HAP-1 (cell line): ENCODE data around the gene THOC5.
"Not testable (repeated sequence)": the region's sequence is repeated elsewhere in the genome, so short reads cannot be mapped to it uniquely, and the experiment has no call there.

ENCODE experiments used
- DNase-seq, 2 experiments: peaks; one replicate each; pipeline ENCODE4 v3.0.0-alpha.2; 2016 to 2020; ENCODE audit warnings: low spot score in 2 of 2
- H3K27me3 ChIP-seq: fragments of 250-450 bp; sonication (Bioruptor Pico); 2 replicates; pipeline ENCODE4 v1.5.1; 2020; ENCODE audit warnings: low read depth, mild to moderate bottlenecking, moderate library complexity
- H3K36me3 ChIP-seq: fragments of 250-450 bp; sonication (Bioruptor Pico); replicated peaks from 2 replicates; pipeline ENCODE4 v1.5.1; 2020; ENCODE audit warnings: mild to moderate bottlenecking
- H3K4me1 ChIP-seq: fragments of 250-450 bp; sonication (Bioruptor Pico); 2 replicates; pipeline ENCODE4 v1.5.1; 2020; ENCODE audit warnings: mild to moderate bottlenecking
- H3K4me3 ChIP-seq: fragments of 250-450 bp; sonication (Bioruptor Pico); 2 replicates; pipeline ENCODE4 v1.5.1; 2020; ENCODE audit warnings: mild to moderate bottlenecking, moderate library complexity
- H3K9me3 ChIP-seq: fragments of 250-450 bp; sonication (Bioruptor Pico); 2 replicates; pipeline ENCODE4 v1.5.1; 2020; ENCODE audit warnings: mild to moderate bottlenecking, moderate library complexity
- in situ Hi-C: fragments of 300-500 bp; cut with MboI; formaldehyde crosslinking; loops from 3 replicates; pipeline ENCODE4 v1.14.3; 2020; ENCODE audit warnings: low sequenced_read_pairs, inconsistent platforms, mixed read lengths

THOC5 gene

DNA sequence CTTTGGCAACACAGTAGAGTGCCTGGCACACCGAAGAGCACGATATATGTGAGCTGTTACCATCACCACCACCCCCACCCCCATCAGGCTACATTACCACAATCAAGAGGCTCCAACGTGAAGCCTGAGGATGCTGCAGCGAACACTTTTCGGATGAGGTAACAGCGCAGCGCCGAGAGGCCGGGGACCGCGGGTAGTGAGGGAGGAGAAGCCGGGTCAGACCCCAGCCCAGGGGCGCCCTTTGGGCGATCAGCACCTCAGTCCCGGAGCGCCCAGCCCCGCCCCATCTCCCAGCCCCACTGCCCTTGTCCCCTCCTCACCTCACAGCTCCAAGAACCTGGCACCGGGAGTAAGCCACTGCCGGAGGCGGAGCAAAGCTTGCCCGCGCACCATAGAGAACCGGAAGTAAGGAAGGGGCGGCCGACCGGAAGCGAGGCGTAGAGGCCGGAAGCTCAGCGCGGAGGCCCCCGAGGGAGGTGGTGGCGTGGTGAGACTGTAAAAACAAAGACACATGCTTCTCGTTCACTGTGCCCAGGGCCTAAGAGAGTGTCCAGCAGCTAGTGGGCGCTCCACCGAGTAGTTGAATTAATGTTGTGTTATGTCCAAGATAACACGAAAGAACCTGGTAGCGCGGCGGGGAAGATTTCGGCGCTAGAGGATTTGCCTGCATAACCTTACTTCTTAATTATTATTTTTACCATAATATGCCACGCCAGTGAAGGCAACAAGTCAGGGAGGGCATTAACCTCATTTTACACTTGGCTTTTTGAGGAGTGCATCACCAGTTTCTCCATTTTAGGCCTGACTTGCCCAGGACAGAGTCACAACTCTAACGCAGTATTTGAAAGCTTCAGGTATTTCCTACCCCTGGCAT is at the start of gene THOC5:
TSS of gene THOC5 (minus strand) at position 407 of the 874 bp plus-strand sequence. CDS start 4,610 bp downstream, outside the sequence.
- Histone ChIP-seq H3K4me3 (peak within 1 kb of the TSS; percentile 87), H3K4me1 (peaks cover 4% of the 10 kb centered on the region), H3K9me3 (no peaks in the 10 kb centered on the region), H3K36me3 (peaks cover 49% of the 10 kb centered on the region), H3K27me3 (no peaks in the 10 kb centered on the region)
- peak; percentile 96 to 97 for DNase-seq
- in situ Hi-C loops: no loop called here

DNA sequence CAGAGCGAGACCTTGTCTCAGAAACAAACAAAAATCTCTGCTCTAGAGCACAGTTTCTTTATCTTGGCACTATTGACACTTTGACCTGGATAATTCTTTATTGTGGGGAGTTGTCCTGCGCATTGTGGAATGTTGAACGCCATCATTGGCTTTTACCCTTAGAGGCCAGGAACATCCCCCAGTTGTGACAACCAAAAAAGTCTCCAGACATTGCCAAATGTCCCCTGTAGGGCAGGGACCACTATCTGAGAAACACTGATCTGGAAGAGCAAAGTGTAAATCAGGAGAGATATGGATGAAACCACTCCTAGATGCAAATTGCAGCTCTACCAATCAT is 45.1 kb upstream of the THOC5 start:
- Histone ChIP-seq H3K4me3 (no peak overlapping the region), H3K9me3 (no peaks in the 10 kb centered on the region), H3K36me3 (no peaks in the 10 kb centered on the region), H3K27me3 (no peaks in the 10 kb centered on the region), H3K4me1 (peaks cover 5% of the 10 kb centered on the region; the same call in 1 of the 2 replicates)
- in situ Hi-C loops: no loop called here
- no peak for DNase-seq

- H3K9me3 ChIP-seq, DNase-seq, H3K27me3 ChIP-seq, H3K4me1 ChIP-seq, H3K4me3 ChIP-seq, in situ Hi-C loops, H3K36me3 ChIP-seq: not testable (repeated sequence)
Measured at GRCh38 chr22:29597871-29598683, 44.5 kb upstream of the THOC5 start.

DNA sequence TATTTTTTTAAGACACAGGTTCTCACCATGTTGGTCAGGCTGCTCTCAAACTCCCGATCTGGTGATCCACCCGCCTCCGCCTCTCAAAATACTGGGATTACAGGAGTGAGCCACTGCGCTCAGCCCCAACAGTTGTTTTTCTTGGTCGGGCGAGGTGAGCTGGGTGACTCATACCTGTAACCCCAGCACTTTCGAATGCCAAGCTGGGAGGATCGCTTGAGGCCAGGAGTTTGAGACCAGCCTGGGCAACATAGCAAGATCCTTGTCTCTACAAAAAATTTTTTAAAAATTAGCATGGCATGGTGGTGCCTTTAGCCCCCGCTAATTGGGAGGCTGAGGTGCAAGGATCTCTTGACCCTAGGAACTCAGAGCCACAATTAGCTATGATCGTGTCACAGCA is 42.9 kb upstream of the THOC5 start:
- Histone ChIP-seq H3K36me3 (no peaks in the 10 kb centered on the region), H3K4me1 (no peaks in the 10 kb centered on the region), H3K27me3 (no peaks in the 10 kb centered on the region), H3K4me3 (no peak overlapping the region), H3K9me3 (no peaks in the 10 kb centered on the region)
- DNase-seq: no peak
- in situ Hi-C loops: no loop called here

- H3K4me1 ChIP-seq, H3K27me3 ChIP-seq, H3K36me3 ChIP-seq, H3K9me3 ChIP-seq, DNase-seq, H3K4me3 ChIP-seq, in situ Hi-C loops: not testable (repeated sequence)
Measured at GRCh38 chr22:29594447-29594846, 40.9 kb upstream of the THOC5 start.

GRCh38 chr22:29593923-29594322 is 40.4 kb upstream of the THOC5 start:
- no peaks in the 10 kb centered on the region for H3K27me3 ChIP-seq
- no peaks in the 10 kb centered on the region for H3K4me1 ChIP-seq
- H3K9me3 ChIP-seq: no peaks in the 10 kb centered on the region
- H3K4me3 ChIP-seq: no peak overlapping the region
- in situ Hi-C loops: no loop called here
- no peak for DNase-seq
- H3K36me3 ChIP-seq: no peaks in the 10 kb centered on the region

- H3K4me3 ChIP-seq: no peak overlapping the region
- in situ Hi-C loops: no loop called here
- DNase-seq: no peak
Measured at GRCh38 chr22:29587938-29588699, 34.6 kb upstream of the THOC5 start.

DNA sequence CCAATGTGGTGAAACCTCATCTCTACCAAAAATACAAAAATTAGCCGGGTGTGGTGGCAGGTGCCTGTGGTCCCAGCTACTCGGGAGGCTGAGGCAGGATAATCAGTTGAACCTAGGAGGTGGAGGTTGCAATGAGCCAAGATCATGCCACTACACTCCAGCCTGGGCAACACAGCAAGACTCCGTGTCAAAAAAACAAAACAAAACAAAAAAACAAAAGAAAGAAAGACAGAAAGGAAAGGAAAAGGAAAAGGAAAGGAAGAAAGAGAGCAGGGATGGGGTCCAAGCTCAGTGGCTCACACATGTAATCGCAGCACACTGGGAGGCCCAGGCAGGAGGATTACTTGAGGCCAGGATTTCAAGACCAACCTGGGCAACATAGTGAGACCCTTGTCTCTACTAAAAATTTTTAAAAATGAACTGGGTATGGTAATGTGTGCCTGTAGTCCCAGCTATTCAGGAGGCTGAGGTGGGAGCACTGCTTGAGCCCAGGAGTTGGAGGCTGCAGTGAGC is 32.7 kb upstream of the THOC5 start:
- H3K27me3 ChIP-seq, DNase-seq, H3K4me3 ChIP-seq, in situ Hi-C loops, H3K4me1 ChIP-seq, H3K9me3 ChIP-seq, H3K36me3 ChIP-seq: not testable (repeated sequence)

More at GRCh38 chr22:29587938-29588699, 34.6 kb upstream of the THOC5 start:
- Histone ChIP-seq H3K4me1 (no peaks in the 10 kb centered on the region), H3K27me3 (no peaks in the 10 kb centered on the region), H3K9me3 (no peaks in the 10 kb centered on the region), H3K36me3 (no peaks in the 10 kb centered on the region)

DNA sequence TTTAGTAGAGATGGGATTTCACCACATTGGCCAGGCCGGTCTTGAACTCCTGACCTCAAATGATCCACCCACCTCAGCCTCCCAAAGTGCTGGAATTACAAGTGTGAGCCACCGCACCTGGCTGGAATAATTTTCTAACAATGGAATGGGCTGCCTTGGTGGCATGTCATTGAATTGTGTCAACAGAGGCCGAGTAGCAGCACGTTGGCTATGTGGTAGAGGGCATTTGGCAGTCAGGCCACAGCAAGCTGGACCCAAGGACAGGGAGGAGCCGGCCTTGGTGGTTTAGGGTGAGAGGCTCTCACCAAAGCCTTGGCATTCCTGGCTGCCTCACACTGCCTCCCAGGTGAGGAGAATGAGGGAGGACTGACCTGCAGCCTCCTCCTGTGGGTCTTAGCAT is 31.4 kb upstream of the THOC5 start:
- Histone ChIP-seq H3K27me3 (no peaks in the 10 kb centered on the region), H3K9me3 (no peaks in the 10 kb centered on the region), H3K4me3 (no peak overlapping the region), H3K36me3 (no peaks in the 10 kb centered on the region), H3K4me1 (peaks cover 4% of the 10 kb centered on the region; the same call in 1 of the 2 replicates)
- in situ Hi-C loops: no loop called here
- DNase-seq: no peak

DNA sequence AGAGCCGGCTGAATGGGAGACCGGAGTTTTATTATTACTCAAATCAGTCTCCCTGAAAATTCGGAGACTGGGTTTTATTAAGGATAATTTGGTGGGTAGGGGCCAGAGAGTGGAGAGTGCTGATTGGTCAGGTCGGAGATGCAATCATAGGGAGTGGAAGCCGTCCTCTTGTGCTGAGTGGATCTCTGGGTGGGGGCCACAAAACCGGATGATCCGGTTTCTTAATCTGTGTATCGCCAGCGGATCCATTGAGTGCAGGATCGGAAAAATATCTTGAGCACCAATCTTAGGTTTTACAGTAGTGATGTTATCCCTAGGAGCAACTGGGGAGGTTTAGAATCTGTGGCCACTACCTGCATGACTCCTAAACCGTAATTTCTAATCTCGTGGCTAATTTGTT is 28.2 kb upstream of the THOC5 start:
- no peak for DNase-seq
- H3K4me1 ChIP-seq: peaks cover 8% of the 10 kb centered on the region; the same call in 1 of the 2 replicates
- in situ Hi-C loops: no loop called here
- no peaks in the 10 kb centered on the region for H3K9me3 ChIP-seq
- H3K36me3 ChIP-seq: peaks cover 4% of the 10 kb centered on the region; the same call in 1 of the 2 replicates
- no peak overlapping the region; the same call in 1 of the 2 replicates for H3K4me3 ChIP-seq
- no peaks in the 10 kb centered on the region for H3K27me3 ChIP-seq

- H3K27me3 ChIP-seq: no peaks in the 10 kb centered on the region
- H3K36me3 ChIP-seq: peaks cover 4% of the 10 kb centered on the region; the same call in 1 of the 2 replicates
- no peaks in the 10 kb centered on the region for H3K9me3 ChIP-seq
- peak in 1 of 2 experiments; percentile 44 for DNase-seq
- peak overlapping the region; percentile 65 for H3K4me3 ChIP-seq
- in situ Hi-C loops: no loop called here
- peaks cover 8% of the 10 kb centered on the region; the same call in 1 of the 2 replicates for H3K4me1 ChIP-seq
Measured at GRCh38 chr22:29580200-29580810, 26.7 kb upstream of the THOC5 start.

- no peak for DNase-seq
- H3K4me1 ChIP-seq: peaks cover 8% of the 10 kb centered on the region; the same call in 1 of the 2 replicates
Measured at GRCh38 chr22:29578462-29579200, 25.1 kb upstream of the THOC5 start.

More at GRCh38 chr22:29578462-29579200, 25.1 kb upstream of the THOC5 start:
- Histone ChIP-seq H3K9me3 (no peaks in the 10 kb centered on the region), H3K27me3 (no peaks in the 10 kb centered on the region), H3K36me3 (peaks cover 4% of the 10 kb centered on the region; the same call in 1 of the 2 replicates), H3K4me3 (no peak overlapping the region)
- in situ Hi-C loops: no loop called here
